NCI-H1436 (cell line): Measurements from ENCODE around the gene FAM20C.

Experiments used
- DNase-seq: peaks from one replicate; lab custom pipeline; 2025; lab: John Stamatoyannopoulos, UW

Gene FAM20C

DNA sequence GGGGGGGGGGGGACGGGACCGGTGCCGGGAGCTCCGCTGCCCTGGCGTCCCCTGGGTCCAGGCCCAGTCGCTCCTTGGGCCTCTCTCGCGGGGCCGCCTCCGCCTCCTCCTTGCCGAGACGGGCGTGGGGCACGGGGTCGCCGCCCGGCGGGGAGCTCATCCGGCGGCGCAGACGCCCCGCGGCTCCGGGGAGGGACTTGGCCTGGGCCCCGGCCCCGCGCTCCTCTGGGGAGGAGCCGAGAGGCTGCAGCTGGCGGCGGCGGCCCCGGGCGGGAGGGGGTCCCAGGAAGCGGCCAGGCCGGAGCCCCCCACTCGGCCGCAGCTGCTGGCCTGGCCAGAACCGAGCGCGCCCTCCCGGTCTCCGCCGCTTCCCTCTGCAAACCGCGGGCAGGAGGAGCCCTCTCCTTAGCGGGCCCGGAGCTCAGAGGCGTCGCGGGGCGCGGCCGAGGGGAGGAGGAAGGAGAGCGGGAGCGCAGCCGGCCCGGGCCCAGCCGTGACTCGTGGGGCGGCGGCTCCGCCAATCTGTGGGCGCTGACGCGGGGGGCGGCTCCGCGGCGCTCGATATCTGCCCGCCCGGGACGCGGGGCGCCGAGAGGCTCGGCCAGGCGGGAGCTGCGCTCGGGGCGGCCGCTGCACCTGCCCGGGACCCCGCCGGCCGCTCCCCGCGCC is at the start of gene FAM20C:
Gene FAM20C, plus strand, starts transcription at position 591 of the 669 bp plus-strand sequence. CDS start 629 bp downstream, outside the sequence.
- peak; percentile 28 for DNase-seq

DNA sequence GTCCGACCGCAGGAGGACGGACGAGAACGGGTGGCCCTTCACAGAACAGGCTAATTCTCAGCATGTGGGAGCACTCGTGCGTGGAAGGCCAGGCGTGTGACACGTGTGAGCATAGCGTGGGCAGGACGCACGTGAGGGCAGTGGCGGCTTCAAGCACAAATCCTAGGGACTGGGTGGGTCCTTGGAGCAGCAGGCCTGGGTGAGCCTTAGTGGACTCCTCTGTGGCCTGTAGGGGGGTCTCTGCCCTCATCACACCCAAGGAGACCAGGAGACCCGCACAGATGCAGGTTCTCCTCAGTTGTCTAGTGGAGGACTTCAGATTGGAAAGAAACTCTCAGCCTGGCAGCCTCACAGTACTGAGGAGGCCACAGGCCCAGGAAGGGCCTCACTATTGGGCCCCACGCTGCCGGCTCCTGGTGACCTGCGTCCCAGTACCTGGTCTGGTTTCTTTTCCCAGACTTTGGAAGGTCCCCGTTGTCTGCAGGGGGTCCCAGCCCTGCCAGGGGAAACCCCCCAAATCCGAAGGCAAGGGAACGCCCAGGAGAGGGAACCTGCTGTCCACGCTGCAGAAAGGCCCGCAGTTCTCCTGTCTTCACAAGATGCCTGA is 49.1 kb upstream of the FAM20C start:
- no peak for DNase-seq

DNA sequence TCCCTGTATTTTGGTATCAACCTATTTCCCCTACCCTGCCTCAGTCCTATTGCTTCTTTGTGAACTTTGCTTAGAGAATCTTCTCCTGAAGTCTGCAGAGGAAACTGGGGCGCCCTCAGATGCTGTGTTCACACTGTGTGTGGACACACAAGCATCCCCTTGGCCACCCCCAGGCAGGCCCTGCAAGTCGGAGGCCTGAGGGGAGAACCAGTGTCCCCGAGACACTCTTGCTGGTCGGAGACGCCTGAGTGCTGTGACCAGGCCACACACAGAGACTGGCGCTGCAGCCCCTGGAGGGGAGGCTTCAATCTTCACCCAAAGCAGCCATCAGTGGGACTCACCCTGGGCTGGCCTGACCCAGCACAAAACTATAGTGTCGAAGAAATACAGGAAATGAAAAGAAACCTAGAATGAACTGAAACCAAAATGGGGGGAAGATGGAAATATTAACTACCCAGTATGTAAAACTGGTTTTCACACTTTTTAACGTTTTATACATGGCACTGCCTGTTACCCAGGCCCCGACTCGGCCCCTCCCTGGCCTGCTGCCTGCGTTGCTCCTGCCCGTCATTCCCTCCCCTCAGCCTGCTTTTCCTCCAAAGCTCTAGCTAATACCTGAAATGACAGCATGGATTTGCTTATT is 48.4 kb upstream of the FAM20C start:
- DNase-seq: no peak

DNA sequence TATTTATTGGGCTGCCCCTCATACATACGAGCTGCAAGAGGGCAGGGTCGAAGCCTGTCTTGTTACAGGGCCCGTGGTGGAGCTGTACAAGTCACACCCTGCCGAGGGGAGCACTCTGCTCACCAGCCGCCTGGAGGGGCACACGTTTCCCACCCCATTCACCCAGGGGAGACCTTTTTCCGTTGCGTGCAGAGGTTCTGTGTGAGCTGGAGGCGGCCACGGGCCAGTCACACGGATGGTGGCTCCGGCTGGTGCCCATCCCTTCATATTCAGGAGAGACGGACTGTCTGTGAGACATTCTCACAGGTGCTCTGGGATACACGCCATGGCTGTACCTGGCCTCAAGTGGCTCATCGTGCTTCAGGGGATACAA is 47.9 kb upstream of the FAM20C start:
- DNase-seq: no peak

DNA sequence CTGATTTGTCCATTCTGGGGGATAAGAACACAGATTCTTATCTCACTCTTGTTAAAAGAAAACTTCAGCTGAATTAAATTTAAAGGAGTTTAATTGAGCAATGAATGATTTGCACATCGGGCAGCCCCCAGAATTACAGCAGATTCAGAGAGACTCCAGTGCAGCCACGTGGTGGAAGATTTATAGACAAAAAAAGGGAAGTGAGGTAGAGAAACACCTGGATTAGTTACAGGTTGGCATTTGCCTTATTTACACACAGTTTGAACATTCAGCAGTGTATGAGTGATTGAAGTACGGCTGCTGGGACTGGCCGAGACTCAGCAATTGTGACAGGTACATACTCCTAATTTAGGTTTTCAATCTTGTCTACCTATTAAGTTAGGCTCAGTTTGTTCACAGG is 46.5 kb upstream of the FAM20C start:
- DNase-seq: no peak

DNA sequence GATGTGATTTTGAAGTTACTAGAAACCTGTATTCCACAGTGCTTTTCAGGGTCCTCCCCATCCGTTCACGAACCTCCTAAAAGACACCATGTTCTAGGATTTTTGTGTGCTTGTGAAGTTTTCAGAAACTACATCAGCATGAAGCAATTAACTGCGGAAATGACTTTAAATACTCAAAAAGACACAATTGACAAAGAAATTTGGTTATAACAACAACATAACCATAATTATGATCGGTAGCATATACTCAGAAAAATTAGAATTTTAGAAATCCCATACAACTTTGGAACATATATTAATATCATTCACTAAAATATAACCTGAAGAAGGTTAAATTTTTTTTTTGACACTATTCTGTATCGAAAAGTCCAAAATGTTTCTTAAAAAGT is 43.8 kb upstream of the FAM20C start:
- DNase-seq: no peak

DNA sequence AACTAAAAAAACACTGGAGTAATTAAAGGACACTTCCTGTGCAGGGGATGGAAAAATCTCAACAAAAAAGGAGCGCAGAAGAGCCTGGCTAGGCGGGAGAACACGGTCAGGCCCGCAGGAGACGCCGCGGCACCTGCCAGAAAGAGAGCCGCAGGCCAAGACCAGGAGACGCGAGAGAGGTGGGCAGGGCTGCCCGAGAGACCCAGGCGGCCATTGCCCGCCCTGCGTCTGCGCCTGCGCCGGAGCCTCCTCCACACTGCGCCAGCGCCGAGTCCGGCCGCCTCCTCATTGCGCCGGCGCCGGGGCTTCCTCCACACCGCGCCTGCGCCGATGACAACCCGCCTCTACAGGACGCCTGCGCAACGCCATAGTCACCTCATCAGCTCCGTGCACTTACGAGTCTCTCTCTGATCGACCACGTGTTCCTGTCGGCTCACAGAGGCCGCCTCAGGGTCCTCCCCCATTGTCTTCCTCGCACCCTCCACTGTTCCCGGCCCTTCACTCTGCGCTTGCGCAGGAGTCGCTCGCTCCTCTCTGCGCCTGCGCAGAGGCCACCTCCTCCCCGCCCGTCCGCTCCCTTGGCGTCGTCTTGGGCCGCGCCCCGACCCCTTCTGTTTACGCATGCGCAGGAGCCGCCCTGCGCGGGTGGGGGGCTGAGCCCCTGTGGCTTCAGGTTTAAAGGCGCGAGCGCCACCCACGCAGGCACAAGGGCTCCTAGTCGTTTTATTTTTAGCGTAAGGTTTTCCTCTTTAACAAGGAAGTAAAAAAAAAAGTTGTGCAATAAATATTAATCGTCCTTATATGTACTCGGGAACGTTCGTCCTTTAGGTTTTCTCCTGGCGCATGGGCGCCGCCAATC is 43.2 kb upstream of the FAM20C start:
- peak; percentile 99 for DNase-seq

DNA sequence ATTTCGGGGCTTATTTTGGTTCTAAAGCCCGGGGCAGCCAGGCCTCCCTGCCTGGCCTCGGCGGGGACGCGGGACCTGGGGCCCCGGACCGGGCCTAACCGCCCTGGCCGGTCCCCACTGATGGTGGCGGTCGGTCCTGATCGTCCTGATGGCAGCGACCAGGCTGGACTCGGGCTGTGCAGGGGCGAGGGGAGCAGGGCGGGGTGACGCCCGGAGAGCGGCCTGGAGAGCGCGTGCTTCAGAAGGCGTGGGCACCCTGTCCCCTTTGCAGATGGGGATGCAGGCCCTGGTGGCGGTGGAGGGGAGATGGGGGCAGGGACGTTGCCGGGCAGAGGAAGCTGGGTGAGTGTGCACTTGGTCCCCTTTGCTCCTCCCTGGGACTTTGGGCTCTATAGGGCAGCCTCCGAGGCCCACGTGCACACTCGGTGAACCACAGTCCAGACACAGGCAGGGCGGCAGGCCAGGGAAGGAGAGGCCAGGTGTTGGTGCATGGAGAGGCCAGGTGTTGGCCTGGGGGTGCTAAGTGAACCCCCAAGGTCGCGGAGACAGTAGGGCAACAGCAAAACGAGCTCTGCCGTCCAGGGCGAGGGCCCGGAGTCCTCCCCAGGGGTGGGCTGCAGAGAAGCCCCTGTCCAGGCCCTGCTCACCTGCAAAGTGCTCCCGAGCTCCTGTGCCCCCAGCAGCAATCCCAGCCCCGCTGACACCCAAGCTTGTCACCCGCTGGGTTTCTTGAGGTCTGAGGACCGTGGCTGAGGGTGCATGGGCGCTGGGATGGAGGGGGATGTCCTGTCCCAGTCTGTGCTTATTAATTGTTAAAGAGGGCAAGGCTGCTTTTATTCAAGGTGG is 42.4 kb upstream of the FAM20C start:
- DNase-seq: peak; percentile 14

DNA sequence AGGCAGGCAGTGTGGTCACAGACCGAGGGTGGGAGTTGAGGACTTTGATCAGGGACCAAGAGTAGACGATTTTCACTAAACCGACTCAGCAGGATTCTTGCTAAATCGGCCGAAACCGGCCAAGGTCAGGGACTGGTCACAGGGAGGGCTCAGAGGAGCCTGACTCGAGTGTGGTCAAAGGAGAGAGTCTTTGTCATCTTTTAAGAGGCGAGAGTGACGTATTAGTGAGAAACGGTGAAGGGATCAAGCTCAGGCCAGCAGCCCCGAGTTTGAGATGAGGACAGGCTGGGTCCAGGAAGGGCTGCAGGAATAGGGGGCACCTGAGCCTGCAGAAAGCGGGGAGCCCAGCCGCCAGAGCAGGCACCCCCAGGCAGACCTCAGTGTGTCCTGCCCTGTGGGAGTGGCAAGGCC is 41.6 kb upstream of the FAM20C start:
- no peak for DNase-seq

DNA sequence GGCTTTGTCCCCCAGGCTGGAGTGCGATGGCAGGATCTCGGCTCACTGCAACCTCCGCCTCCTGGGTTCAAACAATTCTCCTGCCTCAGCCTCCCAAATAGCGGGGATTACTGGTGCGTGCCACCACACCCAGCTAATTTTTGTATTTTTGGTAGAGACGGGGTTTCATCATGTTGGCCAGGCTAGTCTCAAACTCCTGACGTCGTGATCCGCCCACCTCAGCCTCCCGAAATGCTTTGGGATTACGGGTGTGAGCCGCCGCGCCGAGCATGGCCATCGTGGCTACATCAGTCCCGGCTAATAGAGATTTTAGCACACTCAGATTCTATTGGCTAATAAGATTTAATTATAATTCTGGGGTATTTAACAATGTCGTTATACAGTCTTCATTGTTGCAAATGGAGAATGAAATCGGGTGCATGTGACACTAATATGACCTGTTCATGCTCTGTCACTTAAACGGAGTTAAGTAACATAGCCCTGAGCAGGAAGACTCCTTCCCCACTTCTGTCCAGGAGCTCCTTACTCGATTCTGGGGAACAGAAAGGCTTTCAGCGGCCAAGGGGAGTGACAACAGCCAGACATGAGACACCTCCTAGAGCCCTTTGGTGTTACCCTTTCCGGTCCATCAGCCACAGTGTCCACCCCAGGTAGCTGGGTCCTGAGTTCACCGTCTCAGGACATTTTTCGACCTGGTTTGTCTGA is 40.9 kb upstream of the FAM20C start:
- no peak for DNase-seq

DNA sequence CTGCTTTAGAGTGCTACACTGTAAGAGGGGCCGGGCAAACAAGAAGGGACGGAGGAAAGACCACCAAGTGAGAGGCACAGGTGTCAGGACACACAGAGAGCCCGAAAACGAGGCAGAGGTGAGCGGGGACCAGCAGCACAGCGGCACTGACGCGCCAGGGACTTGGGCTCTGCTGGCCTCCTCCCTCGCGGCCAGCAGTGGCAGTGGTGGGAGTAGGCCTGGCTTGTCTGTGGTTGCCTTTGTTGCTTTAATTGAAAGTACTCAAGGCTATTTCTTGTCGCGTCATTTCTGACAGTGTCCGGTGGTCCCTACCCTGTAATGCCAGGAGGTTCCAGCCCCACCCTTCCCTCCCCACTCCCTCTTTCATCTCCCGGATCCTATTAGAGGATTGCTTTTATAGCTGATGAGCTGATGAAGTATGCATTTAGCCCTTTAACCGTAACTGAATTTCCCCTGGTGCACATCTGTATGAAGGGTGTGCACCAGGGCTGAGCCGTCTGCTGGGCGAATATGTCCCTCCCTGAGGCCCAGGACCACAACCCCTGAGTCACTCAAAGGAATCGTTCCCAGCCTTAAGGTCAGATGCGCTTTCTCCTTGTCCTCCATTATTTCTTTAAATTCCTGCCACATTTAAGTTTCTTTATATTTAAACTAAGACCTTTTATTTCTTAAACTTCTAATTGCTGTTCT is 39.5 kb upstream of the FAM20C start:
- no peak for DNase-seq

DNA sequence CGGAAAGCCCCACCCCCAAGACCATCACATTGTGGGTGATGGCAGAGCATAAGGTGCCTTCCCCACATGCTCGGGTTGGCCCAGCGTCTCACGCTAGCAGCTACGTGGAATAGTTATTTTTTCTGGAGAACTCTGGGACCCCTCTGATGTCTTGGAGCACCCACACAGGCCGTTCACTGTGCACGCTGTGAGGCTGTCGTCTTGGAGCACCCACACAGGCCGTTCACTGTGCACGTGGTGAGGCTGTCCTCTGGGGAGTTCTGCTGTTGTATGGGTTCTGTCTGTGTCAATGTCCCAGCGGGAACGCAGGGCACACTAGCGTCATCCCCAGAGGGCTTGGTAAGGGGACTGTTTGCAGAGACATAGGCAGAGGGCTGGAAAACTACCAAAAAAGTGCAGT is 38.8 kb upstream of the FAM20C start:
- DNase-seq: no peak

DNA sequence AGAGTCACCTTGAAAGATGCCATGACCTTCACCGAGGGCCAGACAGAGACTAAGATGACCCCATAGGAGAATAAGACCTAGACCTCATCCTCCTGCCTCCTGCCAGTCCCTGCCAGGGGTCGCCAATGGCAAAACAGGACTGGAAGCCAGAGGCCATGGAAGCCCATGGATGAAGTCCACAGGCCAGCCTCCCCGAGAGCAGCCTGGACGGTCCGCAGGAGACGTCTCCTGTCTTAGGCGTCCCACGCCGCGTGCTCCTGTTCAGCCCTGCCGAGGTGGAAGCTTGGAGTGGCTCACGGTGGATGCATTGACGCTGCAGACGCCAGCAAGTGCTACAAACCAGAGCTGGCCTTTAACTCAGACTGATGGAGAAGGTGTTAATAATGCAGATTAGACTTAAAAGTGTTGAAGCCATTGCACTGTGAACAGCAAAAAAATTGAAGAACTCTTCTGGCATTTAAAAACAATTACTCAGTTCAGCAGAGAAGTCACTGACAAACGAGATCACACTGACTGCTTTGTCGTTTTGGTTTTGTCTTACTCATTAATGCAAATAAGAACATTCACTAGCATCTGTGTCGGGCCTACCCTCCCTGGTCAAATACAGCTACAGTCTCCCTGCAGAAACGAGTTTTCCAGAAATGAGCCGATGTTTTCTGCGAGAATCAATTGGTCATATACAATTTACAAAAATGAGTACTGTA is 38.1 kb upstream of the FAM20C start:
- DNase-seq: no peak

DNA sequence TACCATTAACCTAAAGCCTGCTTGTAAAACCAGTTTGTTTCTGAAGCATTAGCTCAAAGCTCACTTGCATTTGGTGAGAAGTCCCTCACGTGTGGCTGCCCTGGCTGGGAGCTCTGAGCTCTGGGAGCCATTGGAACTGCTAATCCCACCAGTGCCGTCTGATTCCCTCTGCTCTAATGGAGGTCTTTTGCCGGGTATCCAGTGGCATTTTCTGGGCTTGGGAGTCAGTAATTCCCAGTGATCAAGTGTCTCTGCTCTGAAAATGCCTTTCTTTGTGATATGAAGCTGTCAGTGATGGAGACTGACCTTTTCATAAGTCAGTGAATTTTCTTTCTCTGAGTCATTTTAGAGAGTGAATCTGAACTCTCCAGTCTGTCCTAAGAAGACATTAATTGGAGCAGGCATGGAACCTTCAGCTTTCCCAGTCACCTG is 36.9 kb upstream of the FAM20C start:
- no peak for DNase-seq

DNA sequence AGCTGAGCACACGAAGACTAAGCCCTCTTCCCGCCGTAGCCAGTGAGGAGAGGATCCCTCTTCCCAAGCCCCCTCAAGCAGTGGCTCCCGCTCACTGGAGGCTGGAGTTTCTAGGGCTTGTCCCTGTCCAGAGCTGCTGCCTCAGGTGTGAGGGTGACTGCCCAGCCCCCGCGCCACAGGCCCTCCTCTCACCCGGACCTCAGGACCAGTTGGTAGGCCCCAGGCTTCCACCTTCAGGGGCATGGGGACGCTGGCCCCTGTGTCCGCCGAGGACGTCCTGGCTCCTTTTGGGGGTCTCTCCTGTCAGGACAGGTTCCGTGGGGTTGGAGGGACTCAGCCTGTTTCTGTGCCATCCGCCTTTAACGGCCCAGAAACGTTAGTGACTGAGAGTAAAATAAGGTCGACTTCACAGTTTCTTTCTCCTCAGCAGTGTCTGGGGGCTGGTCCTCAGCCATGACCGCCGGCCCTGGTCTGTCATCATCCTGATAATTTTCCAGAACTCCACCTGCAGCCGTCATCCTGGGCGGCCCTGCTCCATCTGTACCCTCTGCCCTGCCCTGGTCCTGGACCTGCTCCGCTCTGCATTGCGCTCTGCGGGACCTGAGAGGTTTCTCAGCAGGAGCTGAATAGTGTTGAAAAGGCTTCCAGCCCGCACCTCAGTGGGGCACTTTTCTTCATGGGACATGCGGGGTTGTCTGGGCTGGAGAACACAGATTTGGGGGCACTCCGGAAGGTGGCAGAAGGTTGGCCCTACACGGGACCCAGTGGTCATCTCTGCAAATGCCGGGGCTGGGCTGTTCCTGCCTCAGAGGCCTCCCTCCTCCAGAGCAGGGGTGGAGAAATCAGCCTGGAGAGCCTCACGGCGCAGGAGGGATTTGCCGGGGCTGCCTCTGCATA is 36.0 kb upstream of the FAM20C start:
- no peak for DNase-seq

DNA sequence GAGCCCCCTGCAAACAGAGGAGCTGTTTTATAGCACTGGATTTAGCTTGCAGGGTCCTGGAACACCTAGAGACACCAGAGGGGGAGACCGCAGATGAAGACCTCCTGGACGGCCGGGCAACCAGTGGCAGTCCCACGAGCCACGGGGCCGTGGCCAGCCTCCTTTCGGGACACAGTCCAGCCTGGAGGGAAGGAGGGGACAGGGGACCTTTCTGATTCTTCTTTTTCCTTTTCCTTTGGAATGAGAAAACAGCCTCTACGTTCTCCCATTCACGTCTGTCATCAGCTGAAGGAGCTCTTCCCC is 35.4 kb upstream of the FAM20C start:
- DNase-seq: no peak

DNA sequence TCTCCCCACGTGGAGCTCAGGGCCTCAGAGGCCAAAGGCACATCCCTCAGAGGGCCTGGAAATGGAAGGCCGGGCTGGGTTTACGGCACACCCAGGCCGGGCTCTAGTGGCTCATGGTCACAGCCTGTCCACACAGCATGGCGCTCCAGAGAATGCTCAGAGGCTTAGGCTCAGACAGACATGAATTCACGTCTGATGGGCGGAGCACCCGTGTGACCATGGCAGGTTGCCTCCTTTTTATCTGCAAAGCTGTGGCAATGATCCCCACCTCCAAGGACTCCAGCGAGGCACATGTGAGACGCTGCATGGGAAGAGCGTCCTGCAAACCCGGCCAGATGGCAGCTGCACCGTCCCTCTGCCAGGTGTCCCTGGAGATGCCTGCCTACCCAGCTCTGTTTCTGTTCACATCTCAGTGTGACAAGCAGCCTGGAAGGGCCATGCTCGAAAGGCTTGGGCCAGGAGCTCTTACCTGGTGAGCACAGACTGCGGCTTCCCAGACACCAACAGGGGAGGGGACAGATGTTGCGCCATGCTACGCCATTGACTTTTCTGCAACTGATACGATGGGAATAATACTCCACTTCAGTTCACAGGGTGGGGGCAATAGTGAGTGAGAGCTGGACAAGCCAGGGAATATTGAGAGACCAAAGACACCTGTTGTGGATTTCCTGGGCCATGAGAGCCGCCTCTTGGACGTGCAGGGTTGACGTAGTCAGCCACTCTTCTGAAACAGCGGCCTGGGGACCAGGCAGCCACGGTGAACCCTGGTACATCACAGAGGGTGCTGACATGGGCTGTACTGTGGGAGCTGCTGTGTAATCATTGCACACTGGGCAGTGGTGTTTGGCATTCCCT is 34.4 kb upstream of the FAM20C start:
- DNase-seq: no peak

DNA sequence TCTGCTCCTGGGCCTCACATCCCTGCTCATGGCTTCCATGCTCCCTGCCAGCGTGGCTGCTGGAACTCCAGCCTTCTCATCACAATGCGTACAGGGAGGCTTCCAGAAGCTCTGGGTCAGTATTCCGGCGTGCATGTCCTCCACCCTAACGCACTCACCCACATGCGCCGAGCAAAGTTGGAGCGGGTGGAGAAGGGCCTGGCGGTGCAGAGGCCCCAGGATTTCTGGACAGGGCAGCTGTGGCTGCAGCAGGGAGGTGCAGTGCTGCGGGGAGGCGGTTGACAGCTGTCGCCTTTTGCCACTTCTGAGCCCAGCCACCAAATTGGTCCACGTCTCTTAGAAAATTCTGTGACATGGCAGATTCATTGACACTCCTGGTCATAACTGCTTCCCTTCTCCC is 33.6 kb upstream of the FAM20C start:
- DNase-seq: no peak
